T-helper 2 cell (primary cell): ENCODE data around the gene ADAMTS16.

Source experiments
- DNase-seq, 5 experiments: peaks; one replicate each; pipeline versions ENCODE4 v3.0.0 to v3.0.0-alpha.2; 2012 to 2022

ADAMTS16 gene

GRCh38 chr5:5320062-5320805 lies 180.1 kb downstream of the ADAMTS16 start:
- DNase-seq = no peak

- no peak for DNase-seq
These were observed 181.0 kb downstream of the ADAMTS16 start for GRCh38 chr5:5321137-5321536.

GRCh38 chr5:5323551-5323950 lies 183.4 kb downstream of the ADAMTS16 start:
- DNase-seq = no peak

GRCh38 chr5:5326115-5326758 lies 186.1 kb downstream of the ADAMTS16 start:
- no peak for DNase-seq

GRCh38 chr5:5327126-5327525 lies 187.0 kb downstream of the ADAMTS16 start:
- no peak for DNase-seq

GRCh38 chr5:5330728-5331452 lies 190.8 kb downstream of the ADAMTS16 start:
- no peak for DNase-seq

GRCh38 chr5:5331848-5332247 lies 191.7 kb downstream of the ADAMTS16 start:
- no peak for DNase-seq

- no peak for DNase-seq
These were observed 192.2 kb downstream of the ADAMTS16 start for GRCh38 chr5:5332287-5332686.

- no peak for DNase-seq
These were observed 195.0 kb downstream of the ADAMTS16 start for GRCh38 chr5:5335107-5335506.

- no peak for DNase-seq
These were observed 195.7 kb downstream of the ADAMTS16 start for GRCh38 chr5:5335700-5336264.

GRCh38 chr5:5339257-5339656 lies 199.1 kb downstream of the ADAMTS16 start:
- no peak for DNase-seq

- DNase-seq = no peak
These were observed 200.1 kb downstream of the ADAMTS16 start for GRCh38 chr5:5340206-5340729.

GRCh38 chr5:5341531-5342292 lies 201.6 kb downstream of the ADAMTS16 start:
- no peak for DNase-seq

GRCh38 chr5:5342784-5343183 lies 202.7 kb downstream of the ADAMTS16 start:
- no peak for DNase-seq

- DNase-seq = no peak
These were observed 203.4 kb downstream of the ADAMTS16 start for GRCh38 chr5:5343568-5343967.

GRCh38 chr5:5344051-5344571 lies 204.0 kb downstream of the ADAMTS16 start:
- DNase-seq = no peak

- no peak for DNase-seq
These were observed 204.5 kb downstream of the ADAMTS16 start for GRCh38 chr5:5344606-5345005.

GRCh38 chr5:5347442-5347841 lies 207.3 kb downstream of the ADAMTS16 start:
- DNase-seq = no peak

GRCh38 chr5:5348135-5348534 lies 208.0 kb downstream of the ADAMTS16 start:
- no peak for DNase-seq

- no peak for DNase-seq
These were observed 208.4 kb downstream of the ADAMTS16 start for GRCh38 chr5:5348576-5348975.

GRCh38 chr5:5350101-5350500 lies 210.0 kb downstream of the ADAMTS16 start:
- no peak for DNase-seq
